ENCODE results near the gene CCDC192.
A peak's percentile ranks its signal among the peaks of the same experiment; 100 is the strongest.

Gene CCDC192

DNA sequence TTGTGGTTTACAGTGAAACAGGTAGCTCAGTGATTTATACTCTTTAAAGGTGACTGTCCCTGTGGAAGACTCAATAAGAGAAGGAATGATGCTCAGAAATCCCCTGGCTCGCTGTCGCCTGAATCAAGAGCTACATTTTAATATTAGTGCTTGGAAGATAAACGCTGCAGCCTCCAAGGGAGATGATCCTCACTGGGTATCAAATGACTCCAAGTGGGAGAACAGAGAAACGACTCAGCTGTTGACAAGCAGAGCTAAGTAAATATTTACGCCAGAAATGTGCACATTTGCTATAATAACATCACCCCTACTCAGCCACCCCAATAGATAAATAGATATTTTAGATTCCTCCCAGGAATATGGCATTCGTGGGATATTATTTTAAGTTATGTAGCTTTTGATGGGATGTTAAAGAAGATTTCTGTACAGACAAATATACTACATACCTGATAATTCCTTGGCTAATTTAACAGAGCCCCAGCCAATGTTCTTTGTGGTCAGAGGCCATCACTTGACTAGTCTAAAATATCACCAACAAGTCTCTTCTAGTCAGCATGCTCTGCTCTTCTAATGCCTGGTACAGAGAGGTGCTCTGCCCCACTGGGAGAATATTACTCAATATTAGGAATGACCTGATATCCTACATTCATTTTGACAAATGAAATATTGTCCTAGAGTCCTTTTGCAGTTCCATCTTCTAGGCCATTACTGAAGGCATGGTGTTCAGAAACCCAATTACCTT is 18.3 kb upstream of the CCDC192 start:
- ChIA-PET CTCF (no interaction called here), POLR2A (no interaction called here)
- TF ChIP-seq, protein P1, sequence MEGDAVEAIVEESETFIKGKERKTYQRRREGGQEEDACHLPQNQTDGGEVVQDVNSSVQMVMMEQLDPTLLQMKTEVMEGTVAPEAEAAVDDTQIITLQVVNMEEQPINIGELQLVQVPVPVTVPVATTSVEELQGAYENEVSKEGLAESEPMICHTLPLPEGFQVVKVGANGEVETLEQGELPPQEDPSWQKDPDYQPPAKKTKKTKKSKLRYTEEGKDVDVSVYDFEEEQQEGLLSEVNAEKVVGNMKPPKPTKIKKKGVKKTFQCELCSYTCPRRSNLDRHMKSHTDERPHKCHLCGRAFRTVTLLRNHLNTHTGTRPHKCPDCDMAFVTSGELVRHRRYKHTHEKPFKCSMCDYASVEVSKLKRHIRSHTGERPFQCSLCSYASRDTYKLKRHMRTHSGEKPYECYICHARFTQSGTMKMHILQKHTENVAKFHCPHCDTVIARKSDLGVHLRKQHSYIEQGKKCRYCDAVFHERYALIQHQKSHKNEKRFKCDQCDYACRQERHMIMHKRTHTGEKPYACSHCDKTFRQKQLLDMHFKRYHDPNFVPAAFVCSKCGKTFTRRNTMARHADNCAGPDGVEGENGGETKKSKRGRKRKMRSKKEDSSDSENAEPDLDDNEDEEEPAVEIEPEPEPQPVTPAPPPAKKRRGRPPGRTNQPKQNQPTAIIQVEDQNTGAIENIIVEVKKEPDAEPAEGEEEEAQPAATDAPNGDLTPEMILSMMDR (IDR thresholded peaks at IDR 0.05; ENCODE audit: insufficient read depth, low read length, missing control alignments), result no peak
- H3K4me3 ChIP-seq (ENCODE audit: low read depth, low read length), result no peak overlapping the region
- no peak for DNase-seq (ENCODE audit: low read depth, low spot score)

DNA sequence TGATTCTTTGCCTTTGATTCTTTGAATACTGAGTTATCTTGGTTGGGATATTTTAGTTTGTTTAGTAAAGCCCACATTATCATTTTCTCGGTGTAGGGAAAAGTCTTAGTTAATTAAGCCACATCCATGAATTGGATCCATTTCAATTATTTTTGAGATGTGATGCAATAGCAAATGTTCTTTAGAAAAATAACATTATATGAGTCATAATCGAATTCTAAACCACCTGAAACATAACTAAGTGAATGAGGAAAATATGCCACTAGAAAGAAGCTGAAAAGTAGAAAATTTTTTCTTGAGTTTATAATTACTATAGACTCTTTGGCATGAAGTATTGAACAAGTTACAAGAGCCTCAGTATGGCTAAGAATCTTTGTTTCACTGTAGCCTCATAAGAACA is 17.5 kb upstream of the CCDC192 start:
- POLR2A ChIA-PET, result no interaction called here
- CTCF ChIA-PET, result no interaction called here
- TF ChIP-seq, protein P1 (IDR thresholded peaks at IDR 0.05; ENCODE audit: insufficient read depth, low read length, missing control alignments), result no peak
- DNase-seq (ENCODE audit: low read depth, low spot score), result no peak
- H3K4me3 ChIP-seq (ENCODE audit: low read depth, low read length), result no peak overlapping the region

DNA sequence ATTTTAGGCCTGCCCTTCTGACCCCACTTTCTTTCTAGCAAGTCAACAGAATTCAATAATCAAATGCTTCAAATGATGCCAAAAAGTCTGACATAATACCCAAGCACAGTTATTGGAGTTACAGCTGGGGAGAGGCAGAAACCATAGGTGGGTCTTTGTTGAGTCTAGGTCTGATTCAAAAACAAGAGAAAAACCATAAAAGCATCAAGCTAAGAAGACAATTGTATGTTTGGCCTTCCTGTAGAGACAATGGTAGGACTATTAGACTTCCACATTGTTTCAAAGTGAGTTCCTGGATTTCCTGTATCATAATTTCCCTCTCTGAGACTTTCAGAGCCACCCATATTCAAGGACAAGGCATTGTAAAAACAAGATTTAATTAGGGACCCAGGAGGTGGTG is 16.8 kb upstream of the CCDC192 start:
- DNase-seq (ENCODE audit: low read depth, low spot score), result no peak
- ChIA-PET POLR2A (no interaction called here), CTCF (no interaction called here)
- TF ChIP-seq, protein P1 (IDR thresholded peaks at IDR 0.05; ENCODE audit: insufficient read depth, low read length, missing control alignments), result no peak
- H3K4me3 ChIP-seq (ENCODE audit: low read depth, low read length), result no peak overlapping the region

DNA sequence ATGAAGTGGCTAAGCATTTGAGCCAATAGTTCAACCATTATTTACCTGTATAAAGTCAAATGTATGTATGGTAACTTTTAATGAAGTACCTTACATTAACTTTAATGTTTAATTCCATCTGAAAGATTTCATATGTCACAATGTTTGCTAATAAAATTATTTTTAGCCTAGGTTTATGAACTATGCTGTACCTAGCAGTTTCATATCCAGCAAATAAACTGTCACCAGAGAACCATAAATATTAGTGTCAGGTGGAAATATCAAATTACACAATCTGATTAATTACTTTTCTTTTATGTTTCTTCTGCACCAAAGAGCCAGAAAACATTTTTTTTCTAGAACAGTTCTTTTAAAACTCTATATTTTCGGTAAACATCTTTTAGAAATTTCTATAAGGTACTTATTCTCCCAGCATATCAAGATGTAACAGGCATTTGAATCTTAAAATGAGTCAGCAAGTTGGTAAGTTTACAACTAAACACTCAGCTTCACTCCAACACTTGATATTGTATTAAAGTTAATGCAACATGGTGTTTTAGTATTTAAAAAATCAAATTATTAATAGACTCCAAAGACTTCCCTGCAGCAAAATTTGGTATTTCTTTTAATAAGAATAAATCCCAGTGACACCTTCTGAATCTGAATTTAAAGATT is 8.5 kb upstream of the CCDC192 start:
- CTCF ChIA-PET, result no interaction called here
- DNase-seq (ENCODE audit: low read depth, low spot score), result no peak

GRCh38 chr5:127695346-127695745 is 7.8 kb upstream of the CCDC192 start:
- H3K4me3 ChIP-seq (ENCODE audit: low read depth, low read length), result no peak overlapping the region

More for the DNA sequence above, 8.5 kb upstream of the CCDC192 start:
- POLR2A ChIA-PET, result no interaction called here
- no peak overlapping the region for H3K4me3 ChIP-seq (ENCODE audit: low read depth, low read length)
- TF ChIP-seq, protein P1 (IDR thresholded peaks at IDR 0.05; ENCODE audit: insufficient read depth, low read length, missing control alignments), result no peak

GRCh38 chr5:127696683-127697082 is 6.5 kb upstream of the CCDC192 start:
- H3K4me3 ChIP-seq (ENCODE audit: low read depth, low read length), result no peak overlapping the region
- ChIA-PET CTCF (no interaction called here), POLR2A (no interaction called here)
- DNase-seq (ENCODE audit: low read depth, low spot score), result peak; percentile 19
- TF ChIP-seq, protein P1 (IDR thresholded peaks at IDR 0.05; ENCODE audit: insufficient read depth, low read length, missing control alignments), result no peak

More at GRCh38 chr5:127695346-127695745, 7.8 kb upstream of the CCDC192 start:
- TF ChIP-seq, protein P1 (IDR thresholded peaks at IDR 0.05; ENCODE audit: insufficient read depth, low read length, missing control alignments), result no peak
- POLR2A ChIA-PET, result no interaction called here
- DNase-seq (ENCODE audit: low read depth, low spot score), result no peak
- CTCF ChIA-PET, result no interaction called here

All from AG04449 (cell line).